ENCODE data around the gene FRS3.

GRCh38 chr6:41783106-41783780 is 3.5 kb upstream of the FRS3 start:
- TF ChIP-seq ATF3 (IDR thresholded peaks at IDR 0.05) (no peak), CEBPB (IDR thresholded peaks at IDR 0.05; ENCODE audit: low read depth) (no peak), SP1 (IDR thresholded peaks at IDR 0.05; ENCODE audit: low read depth) (no peak), POLR2A (IDR thresholded peaks at IDR 0.05; ENCODE audit: borderline replicate concordance, extremely low read depth, insufficient read depth, insufficient read length) (no peak), EZH2 (IDR thresholded peaks at IDR 0.05) (no peak), EZH2phosphoT487 (IDR thresholded peaks at IDR 0.05; ENCODE audit: borderline replicate concordance) (no peak), ZFX (IDR thresholded peaks at IDR 0.05) (no peak)
- TF ChIP-seq, protein P1, sequence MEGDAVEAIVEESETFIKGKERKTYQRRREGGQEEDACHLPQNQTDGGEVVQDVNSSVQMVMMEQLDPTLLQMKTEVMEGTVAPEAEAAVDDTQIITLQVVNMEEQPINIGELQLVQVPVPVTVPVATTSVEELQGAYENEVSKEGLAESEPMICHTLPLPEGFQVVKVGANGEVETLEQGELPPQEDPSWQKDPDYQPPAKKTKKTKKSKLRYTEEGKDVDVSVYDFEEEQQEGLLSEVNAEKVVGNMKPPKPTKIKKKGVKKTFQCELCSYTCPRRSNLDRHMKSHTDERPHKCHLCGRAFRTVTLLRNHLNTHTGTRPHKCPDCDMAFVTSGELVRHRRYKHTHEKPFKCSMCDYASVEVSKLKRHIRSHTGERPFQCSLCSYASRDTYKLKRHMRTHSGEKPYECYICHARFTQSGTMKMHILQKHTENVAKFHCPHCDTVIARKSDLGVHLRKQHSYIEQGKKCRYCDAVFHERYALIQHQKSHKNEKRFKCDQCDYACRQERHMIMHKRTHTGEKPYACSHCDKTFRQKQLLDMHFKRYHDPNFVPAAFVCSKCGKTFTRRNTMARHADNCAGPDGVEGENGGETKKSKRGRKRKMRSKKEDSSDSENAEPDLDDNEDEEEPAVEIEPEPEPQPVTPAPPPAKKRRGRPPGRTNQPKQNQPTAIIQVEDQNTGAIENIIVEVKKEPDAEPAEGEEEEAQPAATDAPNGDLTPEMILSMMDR (IDR thresholded peaks at IDR 0.05 in 2 of 3, conservative IDR thresholded peaks at IDR 0.05 in 1 of 3; ENCODE audit: borderline replicate concordance in 1 of 3, insufficient read depth in 1 of 3, low read depth in 2 of 3, low read length in 2 of 3): no peak
